RWPE1 (cell line): Measurements from ENCODE around the gene KCTD12.

Experiments
- CTCF ChIA-PET: fragments of 350-600 bp; sonication (Branson Sonifier 250); formaldehyde crosslinking; extraction: SDS; loops from one replicate; lab custom pipeline; 2021; lab: Yijun Ruan, JAX
- POLR2A ChIA-PET: fragments of 400-600 bp; formaldehyde crosslinking; extraction: SDS; loops from one replicate; lab custom pipeline; 2020; ENCODE audit warnings: antibody characterized with exemption; ENCODE audit not compliant: low non-redundant PET; lab: Yijun Ruan, JAX
- DNase-seq: peaks from one replicate; pipeline ENCODE4 v3.0.0; 2012; ENCODE audit warnings: low spot score
- H3K27ac ChIP-seq: fragments of 450-650 bp; 2 replicates; pipeline ENCODE4 v1.5.1; 2017
- TF ChIP-seq, protein P1 (sequence below): fragments of 450-650 bp; conservative IDR thresholded peaks from 2 replicates; pipeline ENCODE4 v1.5.1; 2017; ENCODE audit warnings: low read depth, mild to moderate bottlenecking

The KCTD12 gene

DNA sequence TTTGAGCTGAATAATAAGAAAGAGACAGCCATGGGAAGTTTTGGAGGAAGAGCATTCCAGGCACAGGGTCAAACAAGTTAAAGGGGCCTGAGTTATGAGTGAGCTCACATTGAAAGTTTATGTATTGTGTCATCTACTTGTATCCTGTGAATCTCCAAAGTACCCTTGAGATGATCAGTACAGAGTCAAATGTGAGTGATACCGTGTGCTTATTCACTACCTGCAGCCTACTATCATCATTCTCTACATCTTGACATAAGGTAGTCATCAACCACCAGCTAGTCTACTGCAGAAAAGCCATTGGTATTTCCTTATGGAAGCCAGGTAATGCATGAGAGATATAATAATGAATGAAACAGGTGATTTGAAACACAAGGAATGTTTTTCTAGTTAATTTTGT lies 3.0 kb upstream of the KCTD12 start:
- CTCF ChIA-PET = interaction anchor here (0.6 kb wide), 2 partner anchors 51 to 336 kb away, joined by 3 read pairs; no protein-coding TSS in a partner anchor
- DNase-seq = peak; percentile 15

DNA sequence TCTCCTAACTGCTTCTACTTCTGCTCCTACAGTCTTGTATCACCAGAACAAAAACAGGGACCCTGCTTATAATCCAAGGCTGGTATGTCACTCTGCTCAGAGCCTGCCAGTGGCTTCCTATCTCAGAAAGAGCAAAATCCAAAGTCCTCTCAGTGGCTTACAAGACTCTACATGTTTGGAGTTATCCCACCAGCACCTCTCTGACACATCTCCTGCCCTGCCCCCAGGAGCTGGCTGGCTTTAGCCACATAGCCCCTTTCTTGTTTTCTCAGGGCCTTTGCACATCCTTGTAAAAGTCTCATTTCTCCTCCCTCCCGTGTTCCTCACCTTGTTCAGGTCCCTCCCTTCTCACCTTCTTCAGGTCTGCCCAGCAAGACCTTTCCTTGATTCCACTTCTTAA lies 2.2 kb upstream of the KCTD12 start:
- TF ChIP-seq, protein P1, sequence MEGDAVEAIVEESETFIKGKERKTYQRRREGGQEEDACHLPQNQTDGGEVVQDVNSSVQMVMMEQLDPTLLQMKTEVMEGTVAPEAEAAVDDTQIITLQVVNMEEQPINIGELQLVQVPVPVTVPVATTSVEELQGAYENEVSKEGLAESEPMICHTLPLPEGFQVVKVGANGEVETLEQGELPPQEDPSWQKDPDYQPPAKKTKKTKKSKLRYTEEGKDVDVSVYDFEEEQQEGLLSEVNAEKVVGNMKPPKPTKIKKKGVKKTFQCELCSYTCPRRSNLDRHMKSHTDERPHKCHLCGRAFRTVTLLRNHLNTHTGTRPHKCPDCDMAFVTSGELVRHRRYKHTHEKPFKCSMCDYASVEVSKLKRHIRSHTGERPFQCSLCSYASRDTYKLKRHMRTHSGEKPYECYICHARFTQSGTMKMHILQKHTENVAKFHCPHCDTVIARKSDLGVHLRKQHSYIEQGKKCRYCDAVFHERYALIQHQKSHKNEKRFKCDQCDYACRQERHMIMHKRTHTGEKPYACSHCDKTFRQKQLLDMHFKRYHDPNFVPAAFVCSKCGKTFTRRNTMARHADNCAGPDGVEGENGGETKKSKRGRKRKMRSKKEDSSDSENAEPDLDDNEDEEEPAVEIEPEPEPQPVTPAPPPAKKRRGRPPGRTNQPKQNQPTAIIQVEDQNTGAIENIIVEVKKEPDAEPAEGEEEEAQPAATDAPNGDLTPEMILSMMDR = no peak
- DNase-seq = no peak
- peak overlapping the region; percentile 57 for H3K27ac ChIP-seq
- CTCF ChIA-PET = interaction anchor here (0.7 kb wide), 1 partner anchor 50 kb away, joined by 4 read pairs; no protein-coding TSS in a partner anchor
- POLR2A ChIA-PET = no interaction called here

More for the DNA sequence above, 3.0 kb upstream of the KCTD12 start:
- no peak overlapping the region for H3K27ac ChIP-seq
- TF ChIP-seq, protein P1 = no peak
- POLR2A ChIA-PET = no interaction called here

DNA sequence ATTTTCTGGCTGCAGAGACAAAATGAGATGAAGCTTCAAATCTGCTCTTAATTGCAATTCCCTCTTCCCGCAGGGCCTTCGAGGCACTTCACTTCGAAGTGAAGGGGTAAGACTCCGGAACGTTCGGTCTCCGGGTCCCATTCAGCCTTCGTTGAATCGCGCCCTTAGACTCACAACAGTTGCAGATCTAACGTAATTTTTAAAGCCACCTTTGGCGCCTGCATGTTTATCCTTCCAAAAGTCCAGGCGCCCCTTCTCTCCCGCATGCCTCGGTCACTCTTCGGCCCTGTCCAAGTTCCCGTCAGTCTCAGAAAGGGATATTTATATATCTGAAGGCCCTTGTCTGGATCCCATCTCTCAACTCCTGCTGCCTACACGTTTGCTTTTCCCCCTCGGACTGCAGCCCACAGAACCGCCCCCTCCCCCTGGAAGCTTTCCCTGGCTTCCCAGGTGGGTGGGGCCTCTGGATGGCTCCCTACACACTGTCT lies 915 bp upstream of the KCTD12 start:
- TF ChIP-seq, protein P1 = no peak
- ChIA-PET POLR2A (no interaction called here), CTCF (interaction anchor here (1.4 kb wide), 1 partner anchor 94 kb away, joined by 3 read pairs; no protein-coding TSS in a partner anchor)
- H3K27ac ChIP-seq = peak overlapping the region; percentile 91
- no peak for DNase-seq

DNA sequence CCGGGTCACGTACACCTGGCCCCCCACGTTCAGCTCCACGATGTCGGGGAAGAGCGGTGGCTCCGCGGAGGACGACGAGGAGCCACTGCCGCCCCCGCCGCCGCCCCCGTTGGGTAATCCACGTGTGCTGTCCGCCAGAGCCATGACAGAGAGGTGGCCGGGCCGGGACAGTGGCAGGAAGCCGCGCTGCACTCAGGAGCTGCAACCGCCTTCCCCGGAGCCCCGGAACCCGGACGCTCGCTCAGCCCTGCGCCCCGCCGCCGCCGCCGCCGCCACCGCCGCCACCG lies 257 bp downstream of the KCTD12 start:
- TF ChIP-seq, protein P1 = no peak
- DNase-seq = no peak
- ChIA-PET CTCF (interaction anchor here (0.6 to 2.0 kb wide), 6 partner anchors 10 to 372 kb away, joined by 3 to 9 read pairs (median 4); no protein-coding TSS in a partner anchor), POLR2A (no interaction called here)
- H3K27ac ChIP-seq = peak overlapping the region; percentile 91

DNA sequence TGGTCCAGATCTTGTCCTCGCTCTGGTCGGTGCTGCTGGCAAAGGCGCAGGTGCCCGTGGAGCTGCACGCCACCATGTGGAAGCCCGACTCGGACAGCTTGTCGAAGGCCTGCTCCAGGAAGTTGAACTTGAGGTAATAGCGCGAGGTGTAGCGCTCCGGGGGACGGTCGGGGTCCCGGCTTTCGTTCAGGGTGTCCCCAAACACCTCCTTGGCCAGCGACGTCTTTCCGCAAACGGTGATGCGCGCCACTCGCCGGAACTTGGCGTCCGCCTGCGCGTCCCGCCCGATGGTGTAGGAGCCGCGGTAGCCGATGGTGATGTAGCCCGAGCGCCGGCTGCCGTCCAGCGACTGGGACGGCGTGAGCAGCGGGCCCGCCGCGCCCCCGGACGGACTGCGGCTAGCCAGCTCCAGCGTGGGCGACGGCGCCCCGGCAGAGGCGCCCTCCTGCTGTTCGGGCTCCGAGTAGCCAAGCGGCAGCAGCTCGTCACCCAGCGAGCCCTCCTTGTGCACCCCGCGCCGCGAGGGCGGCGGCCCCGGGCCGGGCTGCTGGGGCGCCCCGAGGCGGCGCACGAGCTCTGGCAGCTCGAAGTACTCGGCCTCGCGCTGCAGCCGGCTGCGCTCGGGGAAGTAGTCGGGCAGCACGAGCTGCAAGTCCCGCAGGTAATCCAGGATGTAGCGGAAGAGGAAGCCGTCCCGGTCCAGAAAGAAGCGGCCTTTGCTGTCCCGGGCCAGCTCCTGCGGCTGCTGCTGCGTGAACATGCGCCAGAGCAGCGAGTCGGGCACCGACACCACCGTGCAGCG lies 801 bp downstream of the KCTD12 start:
- peak overlapping the region; percentile 91 for H3K27ac ChIP-seq
- TF ChIP-seq, protein P1 = peak; percentile 70
- DNase-seq = peak; percentile 41
- ChIA-PET CTCF (interaction anchor here (0.5 to 2.0 kb wide), 10 partner anchors 10 to 372 kb away, joined by 3 to 9 read pairs (median 4); no protein-coding TSS in a partner anchor), POLR2A (no interaction called here)

DNA sequence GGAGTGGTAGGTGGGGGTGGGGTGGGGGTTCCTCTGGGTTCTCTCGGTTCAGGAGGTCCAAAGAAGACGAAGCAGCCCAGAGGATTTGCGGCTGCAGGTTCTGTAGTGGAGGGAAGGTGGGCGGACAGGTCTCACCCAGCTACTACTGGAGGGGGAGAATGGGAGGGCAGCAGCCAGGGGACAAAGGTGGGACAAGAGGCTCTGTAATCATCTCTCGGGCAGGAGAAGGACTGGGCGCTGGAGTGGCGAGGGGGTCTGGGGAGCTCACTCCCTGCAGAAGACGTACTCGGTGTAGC lies 1.4 kb downstream of the KCTD12 start:
- CTCF ChIA-PET = interaction anchor here (0.9 to 2.0 kb wide), 8 partner anchors 11 to 1015 kb away, joined by 3 to 9 read pairs (median 4); no protein-coding TSS in a partner anchor
- peak overlapping the region; percentile 91 for H3K27ac ChIP-seq
- DNase-seq = no peak
- POLR2A ChIA-PET = no interaction called here
- TF ChIP-seq, protein P1 = no peak
